ENCODE measurements around the gene DIAPH2. TPM values are rescaled to one million over a fixed set of nuclear protein-coding genes. Genes with fewer than 3 reads are reported as not detected.

Gene DIAPH2
- total and polyA plus RNA-seq, 2 of the 13 experiments (the other 11 are each of a cell fraction or from before 2014, with no cell fraction given), result 2.1 to 8.5 TPM

GRCh38 chrX:97564496-97564895, 879.9 kb downstream of the DIAPH2 start:
- TF ChIP-seq ARID2 (CRISPR knock-in tag; IDR thresholded peaks at IDR 0.05; ENCODE audit: borderline replicate concordance) (no peak), ELF4 (CRISPR knock-in tag; IDR thresholded peaks at IDR 0.05; ENCODE audit: borderline replicate concordance) (no peak), NR2F1 (CRISPR knock-in tag; IDR thresholded peaks at IDR 0.05) (no peak), ZBTB7A (CRISPR knock-in tag; IDR thresholded peaks at IDR 0.05) (no peak), ZNF670 (CRISPR knock-in tag; IDR thresholded peaks at IDR 0.05; ENCODE audit: borderline replicate concordance) (no peak), ZNF772 (CRISPR knock-in tag; IDR thresholded peaks at IDR 0.05) (no peak), SMAD9 (CRISPR knock-in tag; IDR thresholded peaks at IDR 0.05) (no peak)
- Histone ChIP-seq H3K79me2 (ENCODE audit: insufficient read depth, low read length) (no peaks in the 10 kb centered on the region), H4K20me1 (ENCODE audit: insufficient read depth, low read length) (no peaks in the 10 kb centered on the region), H2AFZ (ENCODE audit: low read length) (no peak overlapping the region), H3K4me1 (ENCODE audit: insufficient read depth, low read length) (no peaks in the 10 kb centered on the region), H3K4me3 (replicated peaks in 1 of 3; ENCODE audit: insufficient read depth in 1 of 3, low read depth in 2 of 3, low read length in 3 of 3) (no peak overlapping the region), H3K9ac (ENCODE audit: insufficient read depth, low read depth, low read length) (no peak overlapping the region), H3K27ac (ENCODE audit: extremely low read length, insufficient read depth, low read length) (no peak overlapping the region), H3K4me2 (ENCODE audit: low read depth, low read length) (no peak overlapping the region), H3K27me3 (ENCODE audit: control insufficient read depth in 1 of 2, insufficient read depth in 2 of 2, low read length in 2 of 2) (no peaks in the 10 kb centered on the region), H3K9me3 (ENCODE audit: low read length) (no peaks in the 10 kb centered on the region), H3K36me3 (replicated peaks in 1 of 2; ENCODE audit: control insufficient read depth in 1 of 2, insufficient read depth in 2 of 2, low read length in 2 of 2) (no peaks in the 10 kb centered on the region)
- ATAC-seq, result no peak
- FAIRE-seq, result no peak
- BruUV-seq (replicated peaks), result no TSS peak
- 61% methylated on average over 2 of the region's 2 CpGs for WGBS (ENCODE audit: low lambda C conversion rate)
- in situ Hi-C loops (cut with HindIII; ENCODE audit: extremely low pct_ligation_motif_present, low pct_unique_long_range_greater_than_20kb), result no loop called here
- intact Hi-C loops (cut with micrococcal nuclease; ENCODE audit: unreplicated experiment), result no loop called here
- CTCF ChIA-PET (ENCODE audit: low intra/inter-chr PET ratio, low total read pairs), result no interaction called here
- DNase-seq (ENCODE audit: low spot score), result no peak
- POLR2A ChIA-PET, result no interaction called here

- Histone ChIP-seq H3K36me3 (replicated peaks in 1 of 2; ENCODE audit: control insufficient read depth in 1 of 2, insufficient read depth in 2 of 2, low read length in 2 of 2) (no peaks in the 10 kb centered on the region), H3K4me3 (replicated peaks in 1 of 3; ENCODE audit: insufficient read depth in 1 of 3, low read depth in 2 of 3, low read length in 3 of 3) (no peak overlapping the region), H3K27ac (ENCODE audit: extremely low read length, insufficient read depth, low read length) (no peak overlapping the region), H3K4me1 (ENCODE audit: insufficient read depth, low read length) (no peaks in the 10 kb centered on the region), H2AFZ (ENCODE audit: low read length) (no peak overlapping the region), H3K4me2 (ENCODE audit: low read depth, low read length) (no peak overlapping the region), H3K27me3 (ENCODE audit: control insufficient read depth in 1 of 2, insufficient read depth in 2 of 2, low read length in 2 of 2) (no peaks in the 10 kb centered on the region), H4K20me1 (ENCODE audit: insufficient read depth, low read length) (no peaks in the 10 kb centered on the region), H3K9me3 (ENCODE audit: low read length) (no peaks in the 10 kb centered on the region), H3K9ac (ENCODE audit: insufficient read depth, low read depth, low read length) (no peak overlapping the region), H3K79me2 (ENCODE audit: insufficient read depth, low read length) (no peaks in the 10 kb centered on the region)
- DNase-seq (ENCODE audit: low spot score) (no peak), ATAC-seq (no peak), FAIRE-seq (no peak)
- in situ Hi-C loops (cut with HindIII; ENCODE audit: extremely low pct_ligation_motif_present, low pct_unique_long_range_greater_than_20kb) (no loop called here), intact Hi-C loops (cut with micrococcal nuclease; ENCODE audit: unreplicated experiment) (no loop called here)
- ChIA-PET POLR2A (no interaction called here), CTCF (ENCODE audit: low intra/inter-chr PET ratio, low total read pairs) (no interaction called here)
- WGBS (ENCODE audit: low lambda C conversion rate), result 31% methylated on average over 5 of the region's 5 CpGs
- BruUV-seq (replicated peaks), result no TSS peak
- TF ChIP-seq KLF9 (CRISPR knock-in tag; IDR thresholded peaks at IDR 0.05; ENCODE audit: low read depth) (no peak), ELF1 (CRISPR knock-in tag; IDR thresholded peaks at IDR 0.05) (no peak), LRRFIP1 (CRISPR knock-in tag; conservative IDR thresholded peaks at IDR 0.05) (no peak), ARNT2 (CRISPR knock-in tag; IDR thresholded peaks at IDR 0.05; ENCODE audit: low read depth) (no peak), ZFAT (CRISPR knock-in tag; conservative IDR thresholded peaks at IDR 0.05) (no peak), PPARG (CRISPR knock-in tag; conservative IDR thresholded peaks at IDR 0.05) (no peak), PAWR (CRISPR knock-in tag; IDR thresholded peaks at IDR 0.05; ENCODE audit: borderline replicate concordance) (no peak), ZNF7 (CRISPR knock-in tag; IDR thresholded peaks at IDR 0.05) (no peak), SP140L (CRISPR knock-in tag; IDR thresholded peaks at IDR 0.05; ENCODE audit: borderline replicate concordance) (no peak), ZNF747 (CRISPR knock-in tag; IDR thresholded peaks at IDR 0.05; ENCODE audit: borderline replicate concordance) (no peak), ZNF367 (CRISPR knock-in tag; IDR thresholded peaks at IDR 0.05; ENCODE audit: borderline replicate concordance) (no peak)
Observed at GRCh38 chrX:97587171-97587570, 902.5 kb downstream of the DIAPH2 start.

Measured in HepG2 (cell line).